UCSD-AML1 (cell line): ENCODE measurements around the gene FOSB.

Experiments
- DNase-seq: peaks from one replicate; lab custom pipeline; 2025; ENCODE audit not compliant: unreplicated experiment; lab: John Stamatoyannopoulos, UW

The FOSB gene

GRCh38 chr19:45467115-45467455, 711 bp upstream of the FOSB start:
- no peak for DNase-seq

- peak; percentile 42 for DNase-seq
These were observed 409 bp downstream of the FOSB start for GRCh38 chr19:45468159-45468651.

- DNase-seq = no peak
These were observed 971 bp downstream of the FOSB start for GRCh38 chr19:45468803-45469131.

GRCh38 chr19:45469132-45469944, 1.5 kb downstream of the FOSB start:
- peak; percentile 97 for DNase-seq

- peak; percentile 42 for DNase-seq
These were observed 2.4 kb downstream of the FOSB start for GRCh38 chr19:45469945-45470761.

- no peak for DNase-seq
These were observed 2.9 kb downstream of the FOSB start for GRCh38 chr19:45470762-45471081.

GRCh38 chr19:45471111-45471930, 3.5 kb downstream of the FOSB start:
- no peak for DNase-seq

GRCh38 chr19:45471931-45472562, 4.3 kb downstream of the FOSB start:
- no peak for DNase-seq

- no peak for DNase-seq
These were observed 5.0 kb downstream of the FOSB start for GRCh38 chr19:45472563-45473366.

GRCh38 chr19:45473367-45473681, 5.5 kb downstream of the FOSB start:
- no peak for DNase-seq

- DNase-seq = no peak
These were observed 6.1 kb downstream of the FOSB start for GRCh38 chr19:45473682-45474605.

GRCh38 chr19:45474606-45475521, 7.1 kb downstream of the FOSB start:
- DNase-seq = no peak

GRCh38 chr19:45475537-45476291, 7.9 kb downstream of the FOSB start:
- DNase-seq = no peak

- no peak for DNase-seq
These were observed 8.5 kb downstream of the FOSB start for GRCh38 chr19:45476304-45476703.

- no peak for DNase-seq
These were observed 9.4 kb downstream of the FOSB start for GRCh38 chr19:45477186-45477585.

GRCh38 chr19:45477713-45478453, 10.1 kb downstream of the FOSB start:
- DNase-seq = peak; percentile 26
